NCI-H1105 (cell line): Measurements from ENCODE around the gene KMT2D.
"Not testable (repeated sequence)": the region's sequence is repeated elsewhere in the genome, so short reads cannot be mapped to it uniquely, and the experiment has no call there.

ENCODE experiments used
- DNase-seq: peaks from one replicate; lab custom pipeline; 2025; lab: John Stamatoyannopoulos, UW

KMT2D gene

DNA sequence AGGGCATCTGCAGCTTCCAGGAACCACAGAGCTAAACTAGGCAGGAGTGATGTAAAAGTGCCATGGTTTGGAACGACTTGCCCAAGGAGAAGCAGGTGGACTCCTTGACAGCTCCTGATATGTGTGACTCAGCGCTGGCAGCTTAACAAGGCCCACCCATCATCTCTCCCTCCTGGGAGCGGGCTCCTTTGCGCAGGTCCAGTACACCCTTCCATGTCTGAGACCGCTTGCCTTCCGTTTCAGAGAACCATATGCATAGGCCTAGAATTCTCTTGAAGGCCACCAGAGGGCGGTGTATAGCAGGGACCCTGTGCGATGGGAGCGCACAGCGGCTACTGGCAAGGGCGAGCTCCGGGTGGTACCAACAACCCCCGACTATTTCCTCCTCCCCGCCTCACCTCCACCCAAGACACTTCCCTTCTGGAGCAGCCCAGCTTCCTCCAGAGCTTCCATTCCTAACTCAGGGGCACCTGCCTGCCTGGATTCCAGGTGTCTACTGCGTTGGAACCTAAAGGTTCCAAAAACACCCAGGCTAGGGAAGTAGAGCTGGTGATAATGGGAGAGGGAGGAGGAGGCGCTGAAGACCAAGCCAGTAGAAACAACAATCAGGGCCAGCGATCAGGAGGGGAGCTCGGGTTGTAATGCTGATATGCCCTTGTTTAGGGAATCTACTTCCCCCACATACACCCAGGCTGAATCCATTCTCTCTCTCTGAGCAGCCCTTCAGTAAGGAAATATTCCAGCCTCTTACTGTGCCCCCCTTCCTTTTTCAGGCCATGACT, 27.7 kb upstream of the KMT2D start:
- peak; percentile 76 for DNase-seq

DNA sequence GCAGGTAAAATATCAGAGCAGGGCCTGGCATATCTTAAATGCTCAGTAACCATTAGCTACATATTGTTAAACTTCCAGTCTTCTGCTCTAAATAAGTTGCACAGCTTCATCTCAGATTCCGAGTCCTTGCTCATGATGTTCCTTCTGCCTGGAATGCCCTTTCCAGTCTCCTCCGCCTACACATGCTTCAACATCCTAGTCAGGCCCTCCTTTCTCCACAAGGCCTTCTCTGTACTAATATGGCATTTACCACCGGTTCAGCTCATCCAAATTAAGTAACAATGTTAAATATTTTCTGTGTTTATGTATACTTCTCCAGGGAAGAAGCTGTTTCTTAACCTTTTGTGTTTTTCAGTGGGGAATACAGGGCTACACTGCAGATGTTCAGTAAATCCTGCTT, 25.5 kb upstream of the KMT2D start:
- DNase-seq, result no peak

DNA sequence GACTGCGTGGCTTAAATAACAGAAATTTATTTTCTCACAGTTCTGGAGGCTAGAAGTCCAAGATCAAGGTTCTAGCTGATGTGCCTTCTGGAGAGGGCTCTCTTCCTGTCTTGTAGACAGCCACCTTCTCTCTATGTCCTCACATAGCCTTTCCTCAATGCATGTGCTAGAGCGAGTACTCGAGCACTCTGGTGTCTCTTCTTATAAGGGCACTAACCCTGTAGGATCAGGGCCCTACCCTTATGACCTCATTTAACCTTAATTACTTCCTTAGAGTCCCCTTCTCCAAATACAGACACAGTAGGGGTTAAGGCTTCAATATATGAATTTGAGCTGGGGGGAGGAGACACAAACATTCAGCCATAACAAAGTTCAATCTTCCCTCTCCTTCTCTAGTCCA, 23.8 kb upstream of the KMT2D start:
- no peak for DNase-seq

DNA sequence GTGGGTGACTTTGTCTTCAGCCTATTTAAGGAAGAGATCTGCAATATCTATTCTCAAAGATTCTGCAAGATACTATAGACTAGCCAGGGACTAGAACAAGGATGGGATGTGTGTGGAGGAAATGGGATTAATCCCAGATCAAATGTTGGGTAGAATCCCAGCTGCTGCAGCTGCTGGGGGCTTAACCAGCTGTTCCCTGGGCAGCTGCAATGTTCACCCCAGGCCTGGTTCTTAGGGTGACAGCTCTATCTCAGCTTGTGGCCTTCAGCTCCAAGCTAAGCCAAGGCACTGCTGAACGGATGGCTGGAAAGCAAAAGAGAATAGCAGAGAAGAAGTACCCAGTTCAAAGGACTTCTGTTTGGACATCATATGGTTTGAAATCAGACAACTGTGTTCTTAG, 19.2 kb upstream of the KMT2D start:
- DNase-seq, result no peak

DNA sequence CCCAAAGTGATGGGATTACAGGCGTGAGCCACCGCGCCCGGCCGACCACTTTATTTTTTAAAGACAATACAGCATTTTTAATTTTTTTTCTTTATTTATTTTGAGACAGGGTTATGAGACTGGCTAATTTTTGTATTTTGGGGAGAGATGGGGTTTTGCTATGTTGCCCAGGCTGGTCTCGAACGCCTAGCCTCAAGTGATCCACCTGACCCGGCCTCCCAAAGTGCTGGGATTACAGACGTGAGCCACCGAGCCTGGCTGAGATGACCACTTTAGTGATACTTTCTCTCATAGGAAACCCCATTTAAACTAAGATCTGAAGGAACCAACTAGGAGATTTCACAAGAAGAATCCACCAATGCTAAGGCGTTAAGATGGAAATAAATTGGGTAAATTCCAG, 10.4 kb upstream of the KMT2D start:
- no peak for DNase-seq

DNA sequence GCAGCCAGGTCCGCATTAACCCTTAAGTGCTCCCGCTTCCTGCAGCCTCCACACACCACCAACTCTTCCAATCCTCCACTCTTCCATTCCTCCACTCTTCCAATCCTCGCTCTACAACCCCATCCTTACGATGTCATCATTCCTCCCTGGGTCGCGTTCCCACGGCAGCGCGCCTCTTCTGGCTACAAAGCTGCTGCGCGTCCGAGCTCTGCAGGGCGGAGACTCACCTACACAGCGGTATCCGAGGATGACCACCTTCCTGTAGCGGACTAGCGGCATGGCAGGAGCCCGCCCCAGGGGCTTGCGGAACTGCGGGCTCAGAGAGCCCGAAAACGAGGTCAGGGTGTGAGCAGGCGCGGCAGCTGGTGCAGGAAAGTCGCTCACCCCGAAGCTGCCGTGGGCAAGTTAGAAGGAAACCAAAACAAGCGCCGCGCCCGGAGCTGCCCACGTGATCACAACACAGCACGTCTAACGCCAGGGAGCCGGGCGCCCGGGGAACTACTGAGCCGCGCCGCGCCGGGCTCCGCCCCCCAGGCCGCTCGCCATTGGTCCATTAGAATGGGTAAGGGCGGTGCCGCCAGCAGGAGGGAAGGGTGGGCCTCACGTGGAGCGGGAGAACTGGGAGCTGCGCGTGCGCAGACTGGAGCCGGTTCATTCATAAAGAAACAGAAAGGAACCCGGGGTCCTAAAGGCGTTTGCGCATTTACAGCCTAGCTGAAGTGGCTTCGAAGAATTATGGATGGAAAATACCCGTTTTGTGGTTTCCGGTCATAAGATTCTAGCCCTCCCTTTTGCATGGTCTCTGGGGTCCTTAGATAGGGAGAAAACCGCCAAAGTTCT, 9.1 kb upstream of the KMT2D start, which contains the start of gene RHEBL1:
RHEBL1 (minus strand) TSS at position 473 of the 840 bp plus-strand sequence; CDS start at position 279, 194 bp downstream.
- DNase-seq, result peak; percentile 94

DNA sequence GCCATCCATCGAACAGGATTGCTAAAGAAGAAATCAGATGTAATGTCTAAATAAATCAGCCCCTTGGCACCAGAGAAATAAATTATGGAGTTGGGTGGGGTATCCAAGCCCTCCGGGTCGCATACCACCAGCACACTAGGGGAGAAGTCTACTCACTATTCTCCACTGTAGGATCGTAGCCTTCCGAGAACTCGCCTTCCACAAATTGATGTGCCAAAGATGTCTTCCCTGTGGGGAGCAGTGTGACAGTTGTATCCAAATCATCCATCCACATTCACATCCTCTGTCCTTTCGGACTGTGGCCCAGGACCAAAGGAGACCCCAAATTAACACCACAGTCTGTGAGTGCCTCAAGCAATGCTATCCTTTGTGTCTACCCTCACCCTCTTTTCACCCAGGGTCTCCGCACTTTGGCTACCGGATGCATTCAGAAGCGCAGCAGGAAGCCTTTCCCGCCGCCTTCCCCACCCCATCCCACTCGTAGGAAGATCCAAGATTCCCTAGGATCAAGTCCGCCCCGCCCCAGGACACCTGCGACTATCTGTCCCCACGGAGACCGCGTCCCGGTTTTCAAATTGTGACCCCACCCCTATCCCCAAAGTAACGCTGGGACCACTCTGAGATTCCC, 8.4 kb upstream of the KMT2D start:
- no peak for DNase-seq

DNA sequence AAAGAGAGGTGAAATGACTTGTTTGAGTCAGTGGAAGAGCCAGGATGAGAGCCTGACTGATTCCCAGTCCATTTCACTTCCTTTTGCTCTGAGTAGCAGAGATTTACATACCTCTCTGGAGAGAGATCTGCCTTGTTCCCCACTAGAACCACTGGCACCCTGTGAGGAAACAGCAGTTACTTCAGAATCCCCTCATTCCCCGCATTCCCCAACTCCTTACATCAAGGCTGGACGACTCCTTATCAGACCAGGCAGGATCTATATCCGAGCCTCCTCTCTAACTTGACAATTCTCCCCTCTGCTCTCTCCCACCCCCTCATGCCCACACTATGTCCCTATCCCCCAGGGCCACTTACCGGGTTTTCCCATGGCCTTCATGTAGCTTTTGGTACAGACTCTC, 5.5 kb upstream of the KMT2D start:
- DNase-seq, result no peak

DNA sequence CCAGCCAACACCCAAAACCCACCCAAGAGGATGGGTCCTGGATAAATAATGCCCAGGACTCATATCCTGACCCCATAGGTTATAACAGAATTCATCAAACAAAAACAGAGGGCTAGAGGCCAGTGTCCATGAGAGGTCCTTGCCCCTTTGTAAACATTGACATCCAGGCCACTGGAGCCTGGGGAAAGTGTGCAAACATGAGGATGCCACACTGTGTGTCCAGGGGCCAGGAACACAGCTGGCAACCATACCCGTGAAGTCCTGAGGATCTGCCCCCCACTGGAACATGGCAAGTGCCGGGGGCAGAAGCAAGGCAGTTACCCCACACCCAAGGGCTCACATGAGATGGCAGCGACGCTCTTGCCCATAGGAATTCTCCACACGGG, 4.2 kb upstream of the KMT2D start:
- DNase-seq, result no peak

DNA sequence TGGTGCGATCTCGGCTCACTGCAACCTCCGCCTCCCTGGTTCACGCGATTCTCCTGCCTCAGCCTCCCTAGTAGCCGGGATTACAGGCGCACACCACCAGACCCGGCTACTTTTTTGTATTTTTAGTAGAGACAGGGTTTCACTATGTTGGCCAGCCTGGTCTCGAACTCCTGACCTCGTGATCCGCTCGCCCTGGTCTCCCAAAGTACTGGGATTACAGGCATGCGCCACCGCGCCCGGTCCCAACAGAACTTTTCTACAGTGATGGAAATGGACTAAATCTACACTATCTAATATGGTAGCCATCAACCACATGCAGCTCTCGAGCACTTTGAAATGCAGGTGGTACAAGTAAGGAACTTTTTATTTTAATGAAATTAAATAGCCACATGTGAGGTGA, 1.3 kb upstream of the KMT2D start:
- not testable (repeated sequence) for DNase-seq

DNA sequence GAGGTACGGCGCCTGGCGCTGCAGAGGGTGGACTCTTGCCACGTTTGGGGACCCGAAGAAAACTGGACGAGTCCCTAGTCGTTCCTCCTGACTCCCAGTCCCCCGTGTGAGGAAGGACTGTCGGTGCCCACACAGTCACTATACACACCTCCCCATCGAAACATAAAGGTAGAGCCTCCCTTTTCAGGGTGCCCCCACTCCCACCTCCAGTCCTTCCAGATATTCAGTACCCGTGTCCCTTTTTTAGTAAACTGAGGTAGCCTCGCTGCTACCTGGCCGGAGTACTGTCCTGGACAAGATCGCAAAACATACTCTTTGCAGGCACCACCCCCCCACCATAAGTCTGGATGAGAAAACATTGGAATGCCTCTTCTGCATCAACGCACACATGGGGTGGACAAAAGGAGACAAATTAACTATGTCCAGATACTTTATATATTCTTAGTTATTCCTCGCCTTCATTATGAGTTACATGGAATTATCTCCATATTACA, 610 bp upstream of the KMT2D start:
- DNase-seq, result no peak

DNA sequence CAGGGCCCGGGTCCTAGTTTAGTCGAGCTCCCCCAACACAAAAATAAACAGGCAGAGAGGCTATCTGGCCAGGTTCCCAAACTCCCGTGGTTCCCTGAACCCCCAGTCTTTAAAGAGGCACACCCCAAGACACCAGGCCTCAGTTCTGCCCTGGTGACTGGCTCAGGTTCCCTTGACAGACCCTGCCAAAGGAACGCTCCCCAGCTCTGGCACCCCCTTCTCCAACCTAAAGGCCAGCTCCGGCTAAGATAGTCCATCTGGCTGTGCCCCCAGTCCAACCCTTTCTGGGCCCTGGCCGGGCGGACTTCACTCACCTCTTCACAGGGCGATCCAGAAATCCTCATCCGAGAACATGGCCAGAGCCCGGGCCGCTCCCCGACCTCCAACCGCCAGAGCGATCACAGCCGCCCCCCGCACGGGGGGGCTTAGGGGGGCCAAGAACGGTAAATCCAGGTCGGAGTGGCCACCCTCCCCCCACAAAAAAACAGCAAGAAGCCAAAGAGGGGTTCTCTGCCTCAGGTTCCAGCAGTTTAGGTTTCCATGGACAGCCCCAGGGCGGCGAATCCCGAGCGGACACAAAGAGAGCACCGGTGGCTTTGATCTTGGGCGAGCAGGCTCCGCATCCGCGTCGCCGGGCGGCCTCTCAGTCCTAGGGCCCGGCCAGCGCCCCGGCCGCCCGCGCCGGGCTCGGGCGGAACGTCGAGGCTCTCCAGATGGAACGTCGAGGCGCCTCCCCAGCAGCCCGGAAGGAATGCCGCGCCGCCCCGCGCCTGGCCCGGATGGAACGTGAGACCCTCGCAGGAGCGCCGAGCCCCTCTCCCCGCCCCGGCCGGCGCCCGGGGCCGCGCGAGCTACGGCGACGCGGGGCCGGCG, 1.1 kb downstream of the KMT2D start:
- DNase-seq, result no peak

DNA sequence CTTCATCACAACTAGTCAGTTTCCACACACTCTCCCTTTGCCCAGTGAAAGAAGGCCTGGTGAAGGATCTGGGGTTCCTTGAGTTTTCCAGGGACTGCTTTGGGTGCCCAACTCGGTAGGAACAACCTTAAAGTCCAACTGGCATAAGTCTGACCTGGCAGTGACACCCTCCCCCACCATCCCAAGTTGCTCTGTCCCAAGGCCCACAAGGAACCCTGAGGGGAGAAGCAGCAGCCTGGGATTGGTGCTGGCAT, 1.6 kb downstream of the KMT2D start:
- DNase-seq, result no peak

DNA sequence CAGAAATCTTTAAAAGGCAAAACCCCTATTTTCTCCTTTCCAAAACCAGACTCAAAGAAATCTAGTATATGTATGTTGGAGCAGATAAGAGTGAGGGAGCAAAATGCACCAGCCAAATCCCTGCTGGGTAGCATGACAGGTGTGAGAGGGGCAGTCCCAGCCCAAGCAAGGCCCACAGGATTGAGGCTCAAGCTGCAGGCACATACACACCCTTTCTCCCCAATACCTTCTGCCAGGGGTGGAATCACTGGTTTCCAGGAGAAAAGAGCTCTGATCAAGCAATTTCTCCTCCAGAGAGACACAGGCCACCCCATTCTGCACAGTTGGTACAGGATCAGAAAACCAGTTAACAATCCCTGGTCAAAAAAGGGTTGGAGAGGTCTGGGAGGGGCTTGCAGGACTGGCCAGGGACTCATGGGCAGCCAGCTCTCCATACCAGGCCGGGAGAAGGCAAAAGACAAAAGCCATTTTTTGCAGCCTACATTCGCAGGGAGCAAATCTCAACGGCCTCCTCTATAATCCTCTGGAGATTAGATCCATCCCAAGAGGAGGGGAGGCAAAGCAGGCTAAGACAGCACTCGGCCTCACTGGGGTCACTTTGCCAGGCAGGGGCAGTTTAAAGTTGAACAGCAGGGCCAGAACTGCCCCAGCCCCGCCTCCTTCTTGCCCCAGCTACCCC, 2.1 kb downstream of the KMT2D start:
- no peak for DNase-seq

DNA sequence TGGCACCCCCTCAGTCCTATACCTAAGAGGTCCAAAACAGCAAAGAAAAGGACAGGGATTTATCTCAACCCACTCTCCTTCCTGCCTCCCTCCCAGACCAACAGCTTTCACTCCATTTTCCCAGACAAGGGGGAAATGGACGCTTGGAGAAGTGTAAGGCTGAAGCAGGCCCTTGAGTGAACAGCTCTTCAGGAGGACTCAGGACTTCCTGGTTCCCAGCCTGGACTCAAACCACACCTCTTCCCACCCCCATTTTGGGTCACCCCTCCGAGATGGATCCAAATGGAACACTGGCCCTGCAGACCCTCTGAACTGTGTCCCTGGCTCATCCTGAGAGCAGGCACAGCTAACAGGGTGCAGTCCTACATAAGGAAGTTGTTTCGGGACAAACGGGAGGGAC, 2.7 kb downstream of the KMT2D start:
- DNase-seq, result no peak

DNA sequence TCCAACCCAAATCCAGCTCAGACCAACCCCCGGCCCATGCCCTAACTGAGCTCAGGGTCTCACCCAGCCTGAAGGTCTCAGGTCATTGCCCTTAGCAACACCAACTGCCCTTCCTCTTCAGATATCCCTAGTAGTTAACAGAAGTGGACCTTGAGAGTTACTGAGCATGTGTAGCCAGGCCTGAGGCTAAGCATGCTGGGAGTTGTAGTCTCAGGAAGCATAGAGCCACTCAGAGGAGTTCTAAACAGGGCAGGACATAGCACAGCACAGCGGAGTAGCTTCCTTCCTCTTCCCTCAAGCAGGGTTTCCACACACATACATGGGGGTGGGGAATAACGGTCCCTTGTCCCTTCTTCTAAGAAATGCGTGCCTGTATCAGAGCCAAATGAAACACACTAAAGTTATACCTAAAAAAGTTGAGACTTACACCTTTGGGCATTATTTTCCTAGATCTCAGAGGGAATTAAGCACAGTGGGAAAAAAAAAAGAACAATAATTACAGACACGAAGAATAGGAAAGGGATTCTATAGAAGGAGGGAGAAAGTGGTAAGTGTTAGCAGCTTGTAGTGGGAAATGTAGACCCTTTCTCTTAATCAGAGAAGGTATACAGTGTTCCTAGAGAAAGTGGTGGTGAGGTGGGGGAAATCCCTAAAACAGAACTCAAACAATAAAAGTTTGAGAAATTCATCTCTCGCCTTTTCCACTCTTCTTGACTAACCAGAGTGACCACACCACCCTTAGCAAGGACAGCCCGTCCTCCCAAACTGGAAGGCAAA, 4.4 kb downstream of the KMT2D start:
- no peak for DNase-seq

DNA sequence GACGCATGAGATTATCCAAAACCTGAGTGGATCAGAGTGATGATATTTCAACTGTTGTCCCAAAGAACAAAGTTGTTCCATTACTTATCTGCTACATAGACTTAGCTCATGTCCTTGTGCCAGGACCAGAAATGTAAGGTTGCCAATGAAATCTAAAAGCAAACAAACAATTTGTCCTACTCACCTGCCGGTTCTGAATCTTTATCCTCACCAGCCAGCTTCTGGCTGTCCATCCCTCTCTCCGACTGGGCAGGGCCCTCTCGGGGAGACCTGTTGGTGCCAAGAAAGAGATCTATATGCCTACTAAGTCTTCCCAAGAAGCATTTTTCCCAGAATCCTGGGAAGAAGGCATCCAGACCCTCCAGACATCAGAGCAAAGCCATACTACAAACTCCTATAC, 5.5 kb downstream of the KMT2D start:
- DNase-seq, result no peak

DNA sequence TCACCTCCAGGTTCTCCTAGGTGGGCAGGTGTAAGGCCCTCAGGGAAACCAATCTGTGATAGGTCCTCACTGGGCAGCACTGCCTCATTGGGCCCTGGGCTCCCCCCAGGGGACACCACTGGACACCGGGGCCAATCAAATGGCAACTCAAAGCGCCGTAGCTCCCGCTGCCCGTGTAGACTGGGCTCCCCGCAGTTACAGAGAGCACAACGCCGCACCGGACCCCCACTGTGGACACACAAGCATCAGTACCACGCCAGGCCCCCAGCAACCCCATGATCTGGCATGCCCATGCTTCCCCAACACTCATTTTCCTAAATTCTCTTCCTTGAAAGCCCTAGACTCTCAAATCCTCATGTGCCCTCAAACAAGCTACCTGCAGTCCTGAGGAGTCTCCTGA, 6.1 kb downstream of the KMT2D start:
- DNase-seq, result no peak

DNA sequence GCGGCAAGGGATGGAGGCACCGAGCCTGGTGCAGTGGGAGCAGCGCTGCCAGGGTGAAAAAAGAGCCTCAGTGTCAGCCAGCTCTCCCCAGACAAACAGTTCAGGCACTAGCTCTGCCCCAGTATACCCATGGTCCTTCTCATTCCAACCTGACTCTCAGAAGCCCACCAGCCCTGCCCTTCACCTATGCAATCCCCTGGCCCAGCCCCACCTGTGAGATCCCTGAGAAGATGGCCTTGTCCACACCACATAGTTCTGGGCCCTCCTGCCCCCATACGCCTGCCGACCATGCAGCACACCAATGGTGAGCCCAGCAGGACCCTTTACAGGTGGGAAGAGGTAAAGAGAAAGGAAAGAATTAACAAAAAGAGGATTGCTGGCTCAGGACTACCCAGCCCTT, 6.5 kb downstream of the KMT2D start:
- no peak for DNase-seq

DNA sequence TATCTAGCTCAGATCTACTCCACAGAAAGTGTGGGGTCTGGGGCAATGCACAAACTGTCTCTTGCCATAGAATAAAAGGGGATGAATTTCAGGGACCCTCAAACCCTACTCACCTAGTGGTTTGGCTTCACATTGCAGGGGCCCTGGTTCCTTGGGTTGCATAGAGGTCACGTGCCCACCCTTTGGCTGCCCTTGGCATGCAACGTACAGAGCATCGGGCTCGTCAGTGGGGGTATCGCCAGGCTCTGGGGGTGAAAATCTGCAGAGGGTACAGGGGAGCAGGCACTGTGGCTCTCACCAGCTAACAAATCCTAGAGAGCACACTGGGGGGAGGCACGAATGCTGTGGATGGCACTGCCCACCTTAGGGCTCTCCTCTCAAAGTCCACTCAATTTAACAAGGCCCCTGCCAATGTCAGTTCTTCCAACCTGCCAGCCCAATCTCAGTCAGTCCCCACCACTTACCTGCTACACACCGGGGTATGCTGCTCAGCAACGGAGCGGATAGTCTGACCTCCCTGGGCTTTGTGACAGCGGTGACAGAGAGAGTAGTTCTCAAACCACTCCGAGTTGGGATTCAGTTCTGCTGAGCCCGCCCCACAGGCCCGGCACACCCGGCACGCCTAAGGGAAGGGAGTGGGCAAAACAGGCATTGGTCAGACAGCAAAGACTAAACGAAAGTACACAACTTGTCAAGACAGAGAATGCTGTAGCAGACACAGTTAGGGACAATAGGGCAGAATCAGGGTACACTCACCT, 8.0 kb downstream of the KMT2D start:
- DNase-seq, result no peak
